ENCODE data around the gene RAB11FIP2.

GRCh38 chr10:118017850-118018249, 28.9 kb downstream of the RAB11FIP2 start:
- TF ChIP-seq YY1 (IDR thresholded peaks at IDR 0.05; ENCODE audit: insufficient read depth, insufficient read length) (no peak), SUZ12 (IDR thresholded peaks at IDR 0.05; ENCODE audit: extremely low read depth, insufficient read depth, insufficient read length) (no peak)

Data from NT2/D1 (cell line).